GM21717 (cell line): ENCODE results near the gene CCL20.
"Not testable (repeated sequence)": the region's sequence is repeated elsewhere in the genome, so short reads cannot be mapped to it uniquely, and the experiment has no call there.

Experiments
- ATAC-seq: cut with Tn5 transposase; IDR thresholded peaks from one replicate; pipeline ENCODE4 v1.9.1; 2021; ENCODE audit warnings: mild to moderate bottlenecking, moderate library complexity; ENCODE audit not compliant: unreplicated experiment

The CCL20 gene

DNA sequence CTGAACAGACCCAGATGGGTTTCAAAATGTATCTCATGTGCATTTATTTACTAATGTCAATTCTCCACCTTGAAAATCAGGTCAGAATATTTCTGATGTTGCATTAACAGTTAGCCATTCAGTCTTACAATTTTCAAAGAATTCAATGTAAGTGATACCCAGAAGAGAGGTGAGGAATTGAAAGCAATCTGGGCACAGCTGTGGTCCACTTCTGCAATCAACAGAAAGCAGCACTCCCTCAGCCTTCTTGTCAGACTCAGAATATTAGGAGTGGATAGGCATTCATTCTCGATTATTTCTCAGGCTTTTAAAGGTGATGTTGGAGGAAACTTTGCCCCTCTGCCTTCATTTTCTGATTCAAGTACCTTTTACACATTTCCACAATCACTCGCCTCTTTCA lies 15.7 kb downstream of the CCL20 start:
- ATAC-seq = no peak

DNA sequence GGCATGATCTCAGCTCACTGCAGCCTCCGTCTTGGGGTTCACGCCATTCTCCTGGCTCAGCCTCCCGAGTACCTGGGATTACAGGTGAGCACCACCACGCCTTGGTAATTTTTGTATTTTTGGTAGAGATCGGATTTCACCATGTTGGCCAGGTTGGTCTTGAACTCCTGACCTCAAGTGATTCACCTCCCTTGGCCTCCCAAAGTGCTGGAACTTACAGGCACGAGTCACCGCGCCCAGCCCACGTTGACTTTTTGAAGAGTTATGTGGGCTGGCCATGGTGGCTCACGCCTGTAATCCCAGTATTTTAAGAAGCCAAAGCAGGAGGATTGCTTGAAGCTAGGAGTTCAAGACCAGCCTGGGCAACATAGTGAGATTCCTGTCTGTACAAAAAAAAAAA lies 20.8 kb downstream of the CCL20 start:
- no peak for ATAC-seq

DNA sequence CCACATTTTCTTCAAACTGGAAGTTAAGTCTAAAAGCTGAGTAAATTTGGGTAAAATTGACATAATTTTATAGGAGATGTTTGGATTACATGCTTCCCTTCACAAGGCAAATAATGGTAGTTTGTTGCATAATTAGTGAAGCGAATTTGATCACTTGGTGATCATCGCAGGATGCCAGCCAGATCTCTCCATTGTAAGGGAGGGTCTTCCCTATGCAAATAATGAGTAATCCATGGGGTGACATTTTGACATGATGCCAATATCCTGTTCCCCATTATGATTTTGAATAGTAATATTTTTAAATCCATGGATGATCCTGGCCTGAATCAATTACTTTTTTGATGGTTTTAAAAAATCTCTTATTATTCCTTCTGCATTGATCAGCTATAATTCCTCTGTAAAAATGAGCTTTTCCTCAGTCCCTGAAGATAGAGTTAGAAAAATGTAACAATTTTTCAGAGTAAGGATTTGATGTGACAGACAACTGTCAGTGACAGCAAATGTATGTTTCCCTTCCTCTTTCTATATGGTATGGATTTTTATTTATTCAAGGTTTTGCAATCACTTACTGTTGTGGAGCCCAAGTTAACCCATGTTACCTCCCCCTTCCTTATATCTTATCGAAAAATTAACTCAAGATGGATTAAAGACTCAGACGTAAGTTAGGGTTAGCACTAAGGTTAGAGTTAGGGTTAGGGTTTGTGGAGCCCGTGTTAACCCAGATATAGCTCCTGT lies 21.4 kb downstream of the CCL20 start:
- ATAC-seq = no peak

DNA sequence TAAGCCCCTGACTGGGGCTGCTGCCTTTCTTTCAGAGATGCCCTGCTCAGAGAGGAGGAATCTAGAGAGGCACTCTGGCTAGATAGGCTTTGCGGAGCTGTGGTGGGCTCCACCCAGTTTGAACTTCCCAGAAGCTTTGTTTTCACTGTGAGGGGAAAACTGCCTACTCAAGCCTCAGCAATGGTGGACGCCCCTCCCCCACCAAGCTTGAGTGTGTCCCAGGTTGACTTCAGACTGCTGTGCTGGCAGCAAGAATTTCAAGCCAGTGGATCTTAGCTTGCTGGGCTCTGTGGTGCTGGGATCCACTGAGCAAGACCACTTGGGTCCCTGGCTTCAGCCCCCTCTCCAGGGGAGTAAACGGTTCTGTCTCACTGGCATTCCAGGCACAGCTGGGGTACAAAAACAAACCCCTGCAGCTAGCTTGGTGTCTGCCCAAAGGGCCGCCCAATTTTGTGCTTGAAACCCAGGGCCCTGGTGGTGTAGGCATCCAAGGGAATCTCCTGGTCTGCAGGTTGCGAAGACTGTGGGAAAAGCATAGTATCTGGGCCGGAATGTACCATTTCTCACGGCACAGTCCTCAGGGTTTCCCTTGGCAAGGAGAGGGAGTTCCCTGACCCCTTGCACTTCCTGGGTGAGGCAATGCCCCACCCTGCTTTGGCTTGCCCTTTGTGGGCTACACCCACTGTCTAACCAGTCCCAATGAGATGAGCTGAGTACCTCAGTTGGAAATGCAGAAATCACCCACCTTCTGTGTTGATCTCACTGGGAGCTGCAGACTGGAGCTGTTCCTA lies 25.9 kb downstream of the CCL20 start:
- ATAC-seq = not testable (repeated sequence)

DNA sequence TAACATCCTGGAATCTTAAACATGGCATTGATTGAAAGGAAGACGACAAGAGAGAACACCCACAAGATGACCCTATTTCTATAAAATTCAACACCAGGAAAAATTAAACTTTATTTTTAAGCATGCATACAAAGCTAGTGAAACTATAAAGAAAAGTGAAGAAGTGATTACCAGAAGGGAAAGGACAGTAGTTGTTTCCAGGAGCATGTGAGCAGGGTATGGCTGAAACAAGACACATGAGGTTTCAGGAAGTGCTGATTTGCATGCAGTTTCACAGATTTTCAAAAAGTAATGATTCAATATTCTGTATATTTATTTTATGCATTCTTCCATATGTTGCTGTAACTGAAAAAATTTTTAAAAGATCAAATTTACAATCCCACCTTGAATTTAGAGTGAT lies 33.2 kb downstream of the CCL20 start:
- ATAC-seq = peak; percentile 68

DNA sequence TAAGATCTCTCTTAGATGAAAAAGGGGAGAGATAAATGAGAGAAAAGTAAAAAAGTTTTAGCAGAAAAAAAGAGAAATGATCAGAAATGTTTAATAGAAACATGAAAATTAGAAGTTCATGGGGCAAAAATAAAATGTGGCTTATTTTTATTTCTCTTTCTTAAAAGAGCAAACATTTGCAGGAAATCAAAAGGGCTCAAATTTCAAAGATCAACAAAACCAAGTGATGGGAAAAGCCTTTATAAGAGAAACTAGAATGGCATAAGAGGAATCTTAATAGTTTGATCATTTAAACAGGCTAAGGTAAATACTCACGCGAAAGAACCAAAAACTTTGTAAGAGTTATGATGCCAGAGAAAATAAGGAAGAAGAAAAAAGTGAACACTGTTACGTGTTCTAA lies 34.5 kb downstream of the CCL20 start:
- ATAC-seq = no peak

DNA sequence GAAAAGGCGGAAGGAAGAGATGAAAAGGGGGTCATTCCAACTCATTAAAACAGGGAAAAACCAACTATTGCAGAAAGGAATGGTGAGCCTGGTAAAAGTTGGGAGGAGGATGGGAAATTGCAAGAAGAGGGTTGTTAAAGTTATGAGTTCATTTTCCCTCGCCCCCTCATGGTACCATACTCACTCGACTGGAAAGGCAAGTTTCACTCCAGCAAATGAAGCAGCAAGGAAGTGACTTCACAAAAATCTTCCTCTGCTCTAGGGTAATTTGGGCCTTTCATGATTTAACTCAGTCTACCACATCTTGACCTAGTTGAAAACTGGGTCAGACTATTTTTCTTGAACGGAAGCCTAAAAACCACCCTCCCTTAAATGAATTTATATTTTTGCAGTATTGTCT lies 34.9 kb downstream of the CCL20 start:
- no peak for ATAC-seq

DNA sequence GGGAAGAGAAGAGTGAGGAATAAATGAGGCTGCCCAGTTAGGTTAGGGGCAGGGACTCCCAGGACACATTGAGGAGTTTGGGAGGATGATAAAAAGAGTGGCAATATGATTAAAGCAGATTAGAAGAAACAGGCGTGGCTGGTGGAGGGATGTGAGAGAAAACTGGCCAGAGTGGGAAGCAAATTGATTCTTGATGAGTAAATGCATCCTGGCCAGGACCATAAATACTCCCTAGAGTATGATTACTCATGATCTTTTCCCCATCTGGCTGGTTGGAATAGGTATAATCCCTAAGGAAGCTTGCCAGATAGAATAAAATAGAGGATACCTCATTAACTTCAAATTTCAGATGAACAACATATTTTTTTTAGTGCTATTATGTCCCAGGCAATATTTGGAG lies 36.3 kb downstream of the CCL20 start:
- ATAC-seq = no peak

DNA sequence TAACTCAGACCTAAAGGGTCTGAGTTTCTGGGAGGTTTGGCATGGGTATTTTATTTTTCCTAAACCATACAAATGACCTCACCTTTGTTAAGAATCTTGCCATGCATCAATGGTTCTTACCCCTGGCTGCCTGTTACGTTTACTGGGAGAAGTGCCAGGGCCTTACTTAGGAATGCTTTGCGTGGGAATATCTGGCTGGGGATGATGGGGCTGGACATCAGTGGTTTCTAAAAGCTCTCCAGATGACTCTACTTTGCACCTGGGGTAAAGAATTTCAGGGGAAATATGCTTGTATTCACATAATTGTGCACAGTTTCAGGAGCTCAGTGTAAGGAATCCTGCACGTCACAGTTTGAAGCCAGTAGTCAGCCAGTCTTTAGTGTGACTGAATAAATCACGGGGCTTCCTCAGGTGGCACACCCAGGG lies 39.6 kb downstream of the CCL20 start:
- ATAC-seq = no peak

DNA sequence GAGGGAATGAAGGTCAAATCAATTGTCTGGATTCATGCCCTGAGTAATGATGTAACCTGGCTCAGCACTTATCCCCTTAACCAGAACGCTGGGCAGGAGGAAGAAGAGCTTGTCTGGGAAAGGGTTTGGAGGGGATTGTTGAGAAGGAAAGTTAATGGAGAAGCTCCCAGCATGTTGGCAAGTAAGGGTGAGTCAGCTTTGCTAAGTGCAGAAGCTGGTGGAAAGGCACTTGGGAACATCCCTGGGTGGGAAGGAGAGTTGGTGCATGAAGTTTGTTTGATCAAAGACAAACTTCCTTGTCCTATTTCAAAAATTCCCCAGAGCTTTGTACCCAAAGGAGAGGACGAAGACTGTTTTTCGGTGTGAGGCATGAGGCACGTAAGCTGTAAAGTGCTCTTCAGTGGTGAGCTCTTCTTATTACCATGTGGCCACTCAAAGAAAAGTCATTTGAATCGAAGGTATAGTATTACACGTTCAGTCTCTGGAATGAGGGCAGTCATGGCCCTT lies 40.2 kb downstream of the CCL20 start:
- no peak for ATAC-seq

DNA sequence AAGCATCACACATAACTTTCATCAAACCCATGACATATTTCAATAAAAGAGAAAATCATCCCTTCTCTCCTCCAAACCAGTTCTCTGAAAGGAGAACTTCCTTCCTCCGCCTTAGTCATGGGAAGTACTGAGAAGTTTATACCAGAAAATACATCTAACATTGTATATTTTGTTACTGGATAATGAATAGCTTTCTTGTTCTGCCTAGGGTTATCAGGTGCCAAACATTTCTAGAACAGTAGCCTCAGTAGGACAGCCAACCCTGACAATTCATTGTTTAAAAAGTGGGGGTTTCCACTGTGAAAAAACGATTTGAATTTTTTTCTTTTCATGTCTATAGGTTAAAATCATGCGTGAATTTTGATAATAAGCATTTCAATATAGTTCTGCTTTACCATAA lies 41.8 kb downstream of the CCL20 start:
- no peak for ATAC-seq

DNA sequence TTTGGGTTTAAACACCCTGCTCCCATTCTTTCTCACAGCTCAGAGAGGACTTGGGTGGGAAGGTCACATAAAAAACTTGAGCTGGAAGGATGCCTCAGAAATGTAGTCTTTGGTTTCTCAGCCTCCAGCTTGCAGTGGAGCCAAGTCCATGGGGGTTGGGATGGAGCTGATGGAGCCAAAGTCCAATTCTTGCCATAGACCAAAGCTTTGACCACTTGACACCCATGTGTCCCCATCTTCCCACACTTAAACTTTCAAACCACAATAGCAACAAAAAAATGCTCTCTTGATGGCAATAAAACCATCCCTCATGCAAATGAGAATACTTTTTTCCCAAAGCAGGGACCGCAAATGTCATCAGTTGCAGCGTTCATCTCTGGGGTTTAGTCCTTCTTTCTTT lies 43.1 kb downstream of the CCL20 start:
- ATAC-seq = no peak

DNA sequence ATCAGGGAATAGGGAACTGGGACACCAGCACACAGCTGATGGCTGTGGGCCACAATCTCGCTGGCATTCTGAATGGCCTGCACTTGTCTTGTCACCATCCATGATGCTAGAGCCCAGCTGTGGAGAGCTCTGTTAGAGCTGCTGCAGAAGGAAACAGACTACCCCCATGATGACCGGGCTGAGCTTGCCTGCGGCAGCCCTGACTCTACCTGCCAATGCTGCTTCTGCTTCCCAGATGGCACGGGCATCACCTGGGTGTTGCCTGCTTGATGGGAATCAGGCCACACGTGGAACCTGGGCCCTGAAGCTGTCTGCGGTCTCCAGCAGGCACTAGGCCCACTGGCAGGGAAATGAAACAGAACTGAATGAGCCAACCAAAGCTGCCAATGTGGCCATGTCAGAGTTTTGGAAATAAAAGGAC lies 46.6 kb downstream of the CCL20 start:
- no peak for ATAC-seq

DNA sequence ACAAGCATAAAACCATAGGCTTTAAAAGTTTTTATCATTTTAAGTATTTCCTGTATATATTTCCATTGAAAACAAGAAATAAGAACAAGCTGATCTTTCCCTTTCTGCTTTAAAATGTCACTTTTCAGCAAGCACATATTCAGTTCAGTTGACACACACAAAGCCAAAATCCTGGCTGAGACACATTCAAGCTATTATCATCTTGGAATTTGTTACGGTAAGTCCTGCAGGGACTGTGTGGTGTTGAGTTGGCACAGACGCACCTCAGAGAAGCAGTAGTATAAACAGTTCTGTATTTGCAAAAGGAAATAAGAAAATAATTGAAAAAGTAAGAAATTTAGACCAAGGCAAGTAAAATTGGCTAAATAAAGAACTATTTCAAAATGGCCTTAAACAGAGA lies 47.4 kb downstream of the CCL20 start:
- ATAC-seq = no peak

DNA sequence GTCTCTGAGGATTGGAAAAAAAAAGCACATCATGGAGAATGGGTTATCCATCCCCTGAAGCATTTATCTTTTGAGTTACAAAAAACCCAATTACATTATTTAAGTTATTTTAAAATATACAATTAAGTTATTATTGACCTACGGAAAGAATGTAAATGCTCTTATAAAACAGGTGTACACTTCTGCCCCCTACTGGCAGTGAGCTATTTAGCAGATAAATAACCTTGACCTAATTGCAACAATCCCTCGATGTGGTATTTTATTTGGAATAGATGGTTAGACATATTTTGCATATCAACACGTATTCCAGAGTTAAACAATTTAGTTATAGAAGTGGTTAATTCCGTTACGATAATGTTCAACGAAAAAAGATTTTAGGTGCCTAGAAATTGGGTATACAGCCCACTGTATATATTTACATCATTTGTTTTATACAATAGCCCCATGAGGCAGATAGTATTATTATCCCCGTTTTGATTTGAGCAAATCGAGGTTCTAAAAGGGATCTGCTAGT lies 48.6 kb downstream of the CCL20 start:
- no peak for ATAC-seq

DNA sequence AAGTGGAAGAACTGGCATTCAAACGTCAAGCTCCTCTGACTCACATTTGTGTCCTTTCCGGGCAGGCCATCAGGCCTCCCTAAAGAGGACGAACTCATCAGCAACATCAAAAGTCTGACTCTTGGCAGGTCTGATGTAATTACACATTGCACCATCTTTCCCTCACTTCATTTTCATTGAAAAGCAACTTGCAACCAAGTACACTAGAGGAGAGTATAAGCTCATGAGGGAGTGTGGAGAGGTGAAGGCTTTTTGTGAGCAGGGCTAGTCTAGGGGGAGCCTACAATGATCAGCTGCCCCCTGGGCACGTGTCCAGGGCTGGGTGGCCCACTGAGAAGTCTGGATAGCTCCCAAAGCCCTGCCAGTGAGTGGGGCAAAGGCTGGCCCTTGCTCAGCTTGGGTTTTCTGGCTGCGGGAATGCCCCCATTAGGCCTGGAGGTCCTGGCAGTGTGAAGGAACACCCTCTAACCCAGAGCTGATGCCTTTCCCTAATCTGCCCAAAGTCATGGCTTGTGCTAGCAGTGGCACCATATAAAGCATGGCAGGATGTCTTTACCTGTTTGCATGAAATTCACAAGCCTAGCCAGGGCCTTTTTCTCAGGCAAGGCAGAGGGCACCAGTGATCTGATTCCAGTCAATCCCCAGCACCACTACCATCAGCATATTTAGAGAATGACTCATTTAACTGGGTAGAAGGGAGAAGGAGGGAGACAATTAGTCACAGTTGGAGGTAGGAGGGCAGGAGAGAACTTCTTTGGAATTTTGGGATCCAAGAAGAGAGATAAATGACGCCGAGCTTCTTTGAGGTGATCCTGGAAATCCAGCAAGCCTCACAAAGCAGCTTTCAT lies 49.3 kb downstream of the CCL20 start:
- no peak for ATAC-seq

DNA sequence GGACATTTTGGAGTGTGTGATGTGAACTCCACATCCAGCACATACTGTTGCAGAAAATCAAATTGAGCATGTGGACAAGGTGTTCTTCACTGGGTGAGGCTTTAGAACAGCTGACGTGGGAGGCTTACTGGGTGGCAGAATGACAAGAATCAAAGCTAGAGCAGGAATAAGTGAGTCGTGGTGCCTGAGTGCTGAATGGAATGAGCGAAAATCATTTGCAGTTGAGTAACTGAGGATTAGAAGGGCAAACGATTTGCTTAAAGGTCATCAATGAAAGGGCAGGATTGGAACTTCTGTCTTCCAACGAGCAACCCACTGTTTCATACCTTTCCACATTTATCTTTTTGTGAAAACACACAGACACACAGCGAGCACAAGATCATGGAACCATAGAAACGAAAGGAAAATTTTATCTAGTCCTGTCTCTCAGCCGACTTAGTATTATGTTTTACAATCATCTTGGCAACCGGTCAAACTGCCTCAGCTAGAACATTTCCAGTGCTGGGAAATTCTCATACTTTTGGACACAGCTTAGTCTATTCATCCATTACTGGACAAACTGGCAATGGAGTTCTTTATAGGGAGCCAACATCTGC lies 50.6 kb downstream of the CCL20 start:
- ATAC-seq = no peak

DNA sequence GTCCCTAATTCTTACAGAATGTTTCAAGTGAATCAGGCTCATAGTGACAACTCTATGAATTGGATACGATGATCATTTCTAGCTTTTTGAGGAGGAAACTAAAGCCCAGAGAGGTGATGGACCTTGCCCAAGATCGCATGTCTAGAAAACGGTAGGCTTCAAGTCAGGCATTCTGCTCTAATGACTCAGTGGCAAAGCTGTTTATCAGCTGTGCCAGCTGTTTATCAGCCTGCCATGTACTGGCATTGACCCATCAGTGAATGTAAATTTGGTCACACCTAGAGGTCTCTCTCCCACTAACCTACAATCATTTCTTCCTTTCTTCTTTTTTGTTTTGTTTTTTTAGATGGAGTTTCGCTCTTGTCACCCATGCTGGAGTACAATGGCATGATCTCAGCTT lies 51.6 kb downstream of the CCL20 start:
- no peak for ATAC-seq
